ENCODE measurements around the gene MVP.

Gene MVP

DNA sequence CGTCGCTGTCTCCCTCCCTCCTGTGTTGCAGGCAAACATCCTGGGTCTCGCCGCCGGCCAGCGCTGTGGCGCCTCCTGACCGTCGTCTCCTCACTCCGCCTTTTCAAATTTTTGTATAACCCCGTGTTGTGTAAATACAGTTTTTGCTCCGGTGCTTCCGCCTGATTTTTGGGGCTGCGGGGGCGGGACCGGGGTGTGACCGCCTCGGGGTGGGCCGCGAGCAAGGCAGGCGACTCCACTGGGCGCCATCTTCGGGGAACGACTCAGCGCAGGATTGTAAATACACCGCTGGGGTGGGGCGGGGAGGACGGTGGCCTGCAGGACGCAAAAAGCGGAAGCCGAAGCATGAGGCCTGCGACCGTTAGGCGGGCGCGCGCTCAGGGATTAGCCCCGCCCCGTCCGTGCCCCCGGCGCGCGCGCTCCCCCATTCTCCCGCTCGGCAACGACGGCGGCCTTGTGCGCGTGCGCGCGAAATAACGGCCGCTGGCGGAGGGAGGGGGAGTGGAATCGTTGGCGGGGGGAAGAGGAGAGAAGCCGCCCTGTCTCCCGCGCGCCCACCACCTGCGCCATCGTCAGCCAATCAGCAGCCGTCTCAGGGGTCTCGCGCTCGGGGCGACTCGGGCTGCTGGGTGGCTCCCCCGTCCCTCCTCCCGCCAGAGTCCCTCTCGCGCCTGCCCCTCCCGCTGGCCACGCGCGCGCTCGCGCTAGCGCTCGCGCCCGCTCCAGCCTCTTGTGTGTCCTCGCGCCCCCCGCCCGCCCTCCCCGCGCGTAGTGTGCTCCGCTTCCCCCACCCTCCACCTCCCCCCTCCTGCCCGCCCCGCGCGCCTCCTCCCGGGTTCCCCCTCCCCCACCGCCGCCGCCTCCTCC, 14.8 kb upstream of the MVP start:
- TF ChIP-seq, protein P1, sequence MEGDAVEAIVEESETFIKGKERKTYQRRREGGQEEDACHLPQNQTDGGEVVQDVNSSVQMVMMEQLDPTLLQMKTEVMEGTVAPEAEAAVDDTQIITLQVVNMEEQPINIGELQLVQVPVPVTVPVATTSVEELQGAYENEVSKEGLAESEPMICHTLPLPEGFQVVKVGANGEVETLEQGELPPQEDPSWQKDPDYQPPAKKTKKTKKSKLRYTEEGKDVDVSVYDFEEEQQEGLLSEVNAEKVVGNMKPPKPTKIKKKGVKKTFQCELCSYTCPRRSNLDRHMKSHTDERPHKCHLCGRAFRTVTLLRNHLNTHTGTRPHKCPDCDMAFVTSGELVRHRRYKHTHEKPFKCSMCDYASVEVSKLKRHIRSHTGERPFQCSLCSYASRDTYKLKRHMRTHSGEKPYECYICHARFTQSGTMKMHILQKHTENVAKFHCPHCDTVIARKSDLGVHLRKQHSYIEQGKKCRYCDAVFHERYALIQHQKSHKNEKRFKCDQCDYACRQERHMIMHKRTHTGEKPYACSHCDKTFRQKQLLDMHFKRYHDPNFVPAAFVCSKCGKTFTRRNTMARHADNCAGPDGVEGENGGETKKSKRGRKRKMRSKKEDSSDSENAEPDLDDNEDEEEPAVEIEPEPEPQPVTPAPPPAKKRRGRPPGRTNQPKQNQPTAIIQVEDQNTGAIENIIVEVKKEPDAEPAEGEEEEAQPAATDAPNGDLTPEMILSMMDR (conservative IDR thresholded peaks at IDR 0.05; ENCODE audit: low read length), result no peak; the same call in 1 of the 2 replicates
- peak; percentile 98 for DNase-seq (ENCODE audit: low read depth)
- H3K4me3 ChIP-seq (ENCODE audit: low read length), result peak overlapping the region; percentile 94

DNA sequence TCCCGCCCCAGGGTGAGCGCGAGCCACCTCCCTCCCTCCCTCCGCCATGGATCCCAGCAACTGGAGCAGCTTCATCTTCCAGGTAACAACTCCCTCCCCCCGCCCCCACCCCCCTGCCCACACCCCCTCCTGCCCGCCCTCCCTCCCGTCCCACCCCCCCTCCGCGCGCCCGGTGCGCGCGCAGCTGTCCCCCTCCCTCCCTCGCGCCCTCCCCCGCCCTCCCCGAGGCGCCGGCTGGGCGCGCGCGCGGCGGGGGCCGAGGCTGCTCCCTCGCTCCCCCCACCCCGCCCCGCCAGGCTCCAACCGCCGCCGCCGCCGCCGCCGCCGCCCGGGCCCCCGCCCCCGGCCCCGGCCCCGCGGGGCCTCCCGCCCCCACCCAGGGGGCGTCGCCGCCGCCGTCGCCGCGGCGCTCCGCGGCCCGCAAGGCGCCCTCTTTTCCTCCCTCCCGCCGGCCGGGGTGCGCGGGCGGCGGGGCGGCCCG, 14.1 kb upstream of the MVP start, which contains the start of gene MAZ:
MAZ (plus strand) TSS at position 431 of the 481 bp plus-strand sequence. CDS start 173 bp downstream, outside the sequence.
- TF ChIP-seq, protein P1 (conservative IDR thresholded peaks at IDR 0.05; ENCODE audit: low read length), result no peak
- no peak for DNase-seq (ENCODE audit: low read depth)
- H3K4me3 ChIP-seq (ENCODE audit: low read length), result peak within 1 kb of the TSS; percentile 94

DNA sequence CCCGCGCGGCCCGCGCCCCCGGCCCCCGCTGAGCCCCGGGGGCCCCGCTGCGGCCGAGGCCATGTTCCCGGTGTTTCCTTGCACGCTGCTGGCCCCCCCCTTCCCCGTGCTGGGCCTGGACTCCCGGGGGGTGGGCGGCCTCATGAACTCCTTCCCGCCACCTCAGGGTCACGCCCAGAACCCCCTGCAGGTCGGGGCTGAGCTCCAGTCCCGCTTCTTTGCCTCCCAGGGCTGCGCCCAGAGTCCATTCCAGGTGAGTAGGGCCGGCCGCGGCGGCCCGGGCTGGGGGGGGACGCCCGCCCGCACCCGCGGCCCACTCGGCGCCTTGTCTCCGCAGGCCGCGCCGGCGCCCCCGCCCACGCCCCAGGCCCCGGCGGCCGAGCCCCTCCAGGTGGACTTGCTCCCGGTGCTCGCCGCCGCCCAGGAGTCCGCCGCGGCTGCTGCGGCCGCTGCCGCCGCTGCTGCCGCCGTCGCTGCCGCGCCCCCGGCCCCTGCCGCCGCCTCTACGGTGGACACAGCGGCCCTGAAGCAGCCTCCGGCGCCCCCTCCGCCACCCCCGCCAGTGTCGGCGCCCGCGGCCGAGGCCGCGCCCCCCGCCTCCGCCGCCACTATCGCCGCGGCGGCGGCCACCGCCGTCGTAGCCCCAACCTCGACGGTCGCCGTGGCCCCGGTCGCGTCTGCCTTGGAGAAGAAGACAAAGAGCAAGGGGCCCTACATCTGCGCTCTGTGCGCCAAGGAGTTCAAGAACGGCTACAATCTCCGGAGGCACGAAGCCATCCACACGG, 13.4 kb upstream of the MVP start:
- no peak for DNase-seq (ENCODE audit: low read depth)
- TF ChIP-seq, protein P1 (conservative IDR thresholded peaks at IDR 0.05; ENCODE audit: low read length), result no peak
- peak overlapping the region; percentile 71 for H3K4me3 ChIP-seq (ENCODE audit: low read length)

DNA sequence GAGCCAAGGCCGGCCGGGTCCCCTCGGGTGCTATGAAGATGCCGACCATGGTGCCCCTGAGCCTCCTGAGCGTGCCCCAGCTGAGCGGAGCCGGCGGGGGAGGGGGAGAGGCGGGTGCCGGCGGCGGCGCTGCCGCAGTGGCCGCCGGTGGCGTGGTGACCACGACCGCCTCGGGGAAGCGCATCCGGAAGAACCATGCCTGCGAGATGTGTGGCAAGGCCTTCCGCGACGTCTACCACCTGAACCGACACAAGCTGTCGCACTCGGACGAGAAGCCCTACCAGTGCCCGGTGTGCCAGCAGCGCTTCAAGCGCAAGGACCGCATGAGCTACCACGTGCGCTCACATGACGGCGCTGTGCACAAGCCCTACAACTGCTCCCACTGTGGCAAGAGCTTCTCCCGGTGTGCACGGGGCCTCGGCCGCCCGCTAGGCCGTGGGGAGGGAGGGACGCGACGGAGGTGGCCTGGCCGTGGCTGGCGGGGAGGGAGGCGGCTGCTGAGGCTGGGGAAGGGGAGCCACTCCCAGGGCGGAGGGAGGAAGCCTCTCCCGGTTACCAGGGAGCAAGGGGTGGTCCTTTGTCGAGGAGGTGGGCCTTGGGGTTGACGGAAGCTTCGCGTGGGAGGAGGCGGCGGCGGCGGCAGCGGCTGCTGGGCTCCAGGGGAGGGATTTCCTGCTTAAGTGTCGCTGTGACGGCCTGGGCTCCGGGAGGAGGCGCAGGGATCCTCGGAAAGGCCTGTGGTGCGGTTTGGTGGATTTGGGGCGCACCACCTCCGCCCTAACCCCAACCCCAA, 12.6 kb upstream of the MVP start:
- H3K4me3 ChIP-seq (ENCODE audit: low read length), result peak overlapping the region; percentile 71
- peak; percentile 93 for DNase-seq (ENCODE audit: low read depth)
- TF ChIP-seq, protein P1 (conservative IDR thresholded peaks at IDR 0.05; ENCODE audit: low read length), result peak; percentile 68

DNA sequence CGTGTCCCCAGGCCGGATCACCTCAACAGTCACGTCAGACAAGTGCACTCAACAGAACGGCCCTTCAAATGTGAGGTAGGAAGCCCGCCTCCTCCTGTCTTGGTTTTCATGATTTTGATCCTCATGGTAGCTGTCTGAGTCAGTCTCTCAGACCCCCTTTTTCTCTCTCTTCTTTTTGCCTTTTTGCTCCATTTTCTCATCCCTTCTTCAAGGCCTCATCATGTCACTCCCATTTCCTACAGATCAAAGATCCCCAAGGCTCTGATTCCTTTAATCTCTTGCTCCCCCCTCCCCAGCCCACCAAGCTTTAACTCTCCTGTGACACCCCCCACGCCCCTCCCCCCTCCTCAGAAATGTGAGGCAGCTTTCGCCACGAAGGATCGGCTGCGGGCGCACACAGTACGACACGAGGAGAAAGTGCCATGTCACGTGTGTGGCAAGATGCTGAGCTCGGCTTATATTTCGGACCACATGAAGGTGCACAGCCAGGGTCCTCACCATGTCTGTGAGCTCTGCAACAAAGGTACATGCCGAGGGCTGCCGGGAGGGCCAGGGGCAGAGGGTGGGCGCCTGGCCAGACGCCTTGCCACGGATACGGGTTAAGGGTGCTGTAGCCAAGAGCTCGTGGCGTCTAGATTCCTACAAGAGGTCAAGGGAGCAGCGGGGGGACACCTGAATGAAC, 11.9 kb upstream of the MVP start:
- no peak for DNase-seq (ENCODE audit: low read depth)
- TF ChIP-seq, protein P1 (conservative IDR thresholded peaks at IDR 0.05; ENCODE audit: low read length), result no peak
- H3K4me3 ChIP-seq (ENCODE audit: low read length), result peak overlapping the region; percentile 71

DNA sequence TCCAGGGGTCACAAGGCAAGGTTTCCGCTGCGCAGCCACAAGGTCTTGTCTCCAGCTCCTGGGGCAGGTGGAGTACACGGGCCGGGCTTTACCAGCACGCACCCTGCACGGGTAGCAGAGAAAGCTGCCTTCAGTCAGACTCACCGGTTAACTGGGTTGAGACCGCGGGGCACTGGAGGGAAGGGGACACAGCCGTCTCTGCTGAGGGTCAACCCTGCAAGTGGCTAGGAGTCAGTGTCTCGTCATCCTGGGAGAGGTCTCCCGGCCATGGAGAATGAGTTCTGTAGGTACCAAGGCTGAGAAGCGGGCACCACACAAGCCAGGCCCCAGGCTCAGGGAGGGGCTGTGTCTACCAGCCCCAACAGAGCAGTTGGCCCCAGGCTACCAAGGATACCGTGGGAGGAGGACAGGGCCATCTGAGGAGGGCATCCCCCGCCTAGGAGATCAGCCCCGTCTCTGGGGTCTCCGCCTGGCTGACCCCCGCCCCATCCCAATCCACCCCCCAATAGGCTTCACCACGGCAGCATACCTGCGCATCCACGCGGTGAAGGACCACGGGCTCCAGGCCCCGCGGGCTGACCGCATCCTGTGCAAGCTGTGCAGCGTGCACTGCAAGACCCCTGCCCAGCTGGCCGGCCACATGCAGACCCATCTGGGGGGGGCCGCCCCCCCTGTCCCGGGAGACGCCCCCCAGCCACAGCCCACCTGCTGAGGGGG, 11.1 kb upstream of the MVP start:
- TF ChIP-seq, protein P1 (conservative IDR thresholded peaks at IDR 0.05; ENCODE audit: low read length), result no peak
- peak overlapping the region; percentile 71 for H3K4me3 ChIP-seq (ENCODE audit: low read length)
- DNase-seq (ENCODE audit: low read depth), result no peak

Data from AG10803 (cell line).